CD1c-positive myeloid dendritic cell (primary cell): Measurements from ENCODE around the gene SYT14.
"Not testable (repeated sequence)": the region's sequence is repeated elsewhere in the genome, so short reads cannot be mapped to it uniquely, and the experiment has no call there.

Source experiments
- DNase-seq: peaks from one replicate; pipeline ENCODE4 v3.0.0-alpha.2; 2016; ENCODE audit errors: extremely low spot score

SYT14 gene

DNA sequence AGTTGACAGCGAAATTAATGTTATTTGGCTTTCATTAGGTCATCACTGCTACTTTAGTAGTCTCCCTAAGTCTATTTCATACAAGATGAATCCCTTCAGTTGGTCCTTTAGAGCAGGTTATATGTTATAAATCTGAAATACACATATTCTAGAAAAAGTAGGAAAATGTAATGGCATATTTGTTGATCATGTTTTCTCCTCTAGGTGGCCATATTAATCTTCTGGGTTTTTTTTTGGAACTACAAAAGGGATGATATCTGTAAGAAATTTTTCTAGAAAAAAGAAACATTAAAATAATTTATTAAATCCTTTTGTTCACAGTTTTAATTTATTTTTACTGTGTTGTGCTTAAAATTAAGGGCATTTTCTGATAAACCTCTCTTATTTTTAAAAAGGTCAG, 87.9 kb downstream of the SYT14 start:
- DNase-seq, result no peak

DNA sequence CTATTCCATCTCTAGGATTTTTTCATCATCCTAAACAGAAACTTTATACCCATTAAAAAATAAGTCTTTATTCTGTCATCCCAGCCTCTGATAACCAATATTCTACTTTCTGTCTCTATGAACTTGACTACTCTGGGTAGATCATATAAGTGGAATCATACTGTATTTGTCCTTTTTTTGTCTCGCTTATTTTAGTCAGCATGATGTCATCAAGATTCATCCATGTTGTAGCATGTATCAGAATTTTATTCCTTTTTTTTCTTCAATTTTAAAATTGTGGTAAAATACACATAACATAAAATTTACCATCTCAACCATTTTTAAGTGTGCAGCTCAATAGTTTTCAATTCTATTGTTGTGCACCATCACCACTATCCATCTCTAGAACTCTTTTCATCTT, 90.0 kb downstream of the SYT14 start:
- no peak for DNase-seq

- no peak for DNase-seq
Measured at GRCh38 chr1:210031473-210031872, 93.5 kb downstream of the SYT14 start.

GRCh38 chr1:210043058-210043457, 105.0 kb downstream of the SYT14 start:
- DNase-seq, result no peak

GRCh38 chr1:210049616-210050015, 111.6 kb downstream of the SYT14 start:
- DNase-seq, result no peak

- not testable (repeated sequence) for DNase-seq
Measured at GRCh38 chr1:210050491-210050890, 112.5 kb downstream of the SYT14 start.

- no peak for DNase-seq
Measured at GRCh38 chr1:210053126-210053525, 115.1 kb downstream of the SYT14 start.

DNA sequence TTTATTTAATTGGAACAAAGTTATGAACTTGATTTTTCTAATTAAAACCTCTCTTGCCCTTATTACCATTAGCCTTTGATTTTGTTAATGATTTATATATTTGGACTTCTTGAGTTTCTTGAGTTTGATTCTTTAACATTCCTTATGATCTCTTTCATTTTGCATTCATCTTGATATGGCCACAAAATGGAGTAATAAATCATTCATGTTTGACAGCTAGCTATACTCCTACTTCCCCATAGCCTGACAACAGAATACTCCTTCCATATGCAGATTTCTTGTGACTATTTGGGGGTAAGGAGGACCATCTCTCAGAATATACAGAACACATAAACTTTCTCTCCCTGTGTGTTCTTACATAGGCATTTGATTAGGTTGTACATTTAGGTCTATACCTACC, 119.6 kb downstream of the SYT14 start:
- DNase-seq, result no peak

- no peak for DNase-seq
Measured at GRCh38 chr1:210061992-210062391, 124.0 kb downstream of the SYT14 start.

DNA sequence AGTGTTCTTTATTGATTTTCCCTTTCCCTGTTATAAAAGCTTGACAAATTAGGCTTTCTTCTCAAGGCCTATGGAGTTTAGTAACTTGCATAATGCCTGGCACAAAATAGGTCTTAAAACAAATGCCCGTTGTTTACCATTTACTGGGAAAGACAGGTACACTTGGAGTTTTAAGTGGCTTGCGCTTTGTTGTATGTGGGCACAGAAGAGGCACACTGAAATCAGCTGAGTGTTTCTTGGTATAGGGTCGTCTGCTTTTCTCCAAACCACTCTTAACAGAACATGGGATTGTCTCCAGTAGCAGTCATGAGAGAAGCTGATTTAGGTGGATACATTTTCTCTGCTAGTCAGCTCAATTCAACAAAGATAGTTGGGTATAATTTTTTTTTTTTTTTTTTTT, 132.5 kb downstream of the SYT14 start:
- DNase-seq, result no peak

- DNase-seq, result no peak
Measured at GRCh38 chr1:210072129-210072528, 134.1 kb downstream of the SYT14 start.

DNA sequence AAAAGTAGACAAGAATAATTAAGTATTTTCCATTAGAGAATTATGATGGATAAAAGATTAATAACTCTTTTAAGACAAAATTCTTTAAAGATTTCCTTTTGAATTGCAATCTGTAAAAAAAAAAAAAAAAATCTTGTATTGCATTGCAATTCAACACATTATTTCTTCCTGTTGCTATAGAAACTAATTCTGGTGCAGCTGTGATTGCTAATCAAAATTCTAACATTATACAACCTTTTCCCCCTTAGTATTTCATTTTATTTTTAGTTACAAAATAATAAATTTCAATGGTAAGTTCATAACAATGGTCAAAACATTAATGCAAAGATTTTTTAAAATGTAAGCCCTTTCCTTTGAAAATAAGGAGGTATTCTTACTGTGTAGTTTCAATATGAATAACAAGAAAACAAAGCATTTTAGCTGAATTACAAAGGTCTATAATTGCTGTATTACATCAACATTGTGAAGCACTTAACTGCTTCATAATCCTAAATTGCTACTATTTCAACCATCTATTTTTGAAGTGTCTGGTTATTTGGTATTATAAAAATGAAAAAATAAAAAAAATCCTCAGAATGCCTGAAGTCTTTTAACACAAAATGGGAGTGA, 135.0 kb downstream of the SYT14 start:
- DNase-seq, result no peak

GRCh38 chr1:210074904-210075303, 136.9 kb downstream of the SYT14 start:
- DNase-seq, result no peak

GRCh38 chr1:210076620-210077019, 138.6 kb downstream of the SYT14 start:
- DNase-seq, result no peak

GRCh38 chr1:210081494-210081893, 143.5 kb downstream of the SYT14 start:
- DNase-seq, result no peak

DNA sequence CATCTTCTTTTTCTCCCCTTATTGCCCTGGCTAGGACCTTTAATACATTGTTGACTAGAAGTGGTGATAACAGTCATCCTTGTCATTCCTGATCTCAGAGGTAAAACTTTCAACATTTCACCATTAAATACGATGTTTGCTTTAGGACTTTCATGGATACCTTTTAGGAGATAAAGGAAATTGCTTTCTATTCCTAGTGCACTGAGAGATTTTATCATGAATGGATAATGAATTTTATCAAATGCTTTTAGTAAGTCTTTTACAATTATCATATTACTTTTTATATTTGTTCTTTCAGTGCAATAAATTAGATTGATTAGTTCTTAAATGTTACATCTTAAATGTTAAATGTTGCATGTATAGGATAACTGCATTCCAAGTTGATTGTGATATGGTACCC, 147.3 kb downstream of the SYT14 start:
- no peak for DNase-seq

DNA sequence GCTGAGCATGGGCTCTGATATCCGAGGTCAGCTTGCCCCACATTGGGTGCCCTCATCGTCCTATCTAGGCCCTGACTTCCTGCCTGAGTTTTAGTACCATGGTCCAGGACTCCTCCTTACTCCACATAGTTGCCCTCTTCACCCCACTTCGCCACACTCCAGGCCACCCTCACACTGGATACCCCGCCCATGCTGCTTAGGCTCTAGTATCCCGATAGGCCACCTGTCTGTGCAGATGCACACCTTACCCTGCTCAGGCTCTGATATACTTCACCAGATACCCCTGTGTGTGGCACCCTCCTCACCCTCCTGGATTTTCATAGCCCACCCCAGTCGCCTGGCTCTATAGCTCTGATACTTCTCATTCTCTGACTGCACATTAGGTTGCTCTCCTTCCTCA, 149.0 kb downstream of the SYT14 start:
- DNase-seq, result no peak

GRCh38 chr1:210089855-210090254, 151.8 kb downstream of the SYT14 start:
- no peak for DNase-seq

- no peak for DNase-seq
Measured at GRCh38 chr1:210092366-210092765, 154.3 kb downstream of the SYT14 start.

DNA sequence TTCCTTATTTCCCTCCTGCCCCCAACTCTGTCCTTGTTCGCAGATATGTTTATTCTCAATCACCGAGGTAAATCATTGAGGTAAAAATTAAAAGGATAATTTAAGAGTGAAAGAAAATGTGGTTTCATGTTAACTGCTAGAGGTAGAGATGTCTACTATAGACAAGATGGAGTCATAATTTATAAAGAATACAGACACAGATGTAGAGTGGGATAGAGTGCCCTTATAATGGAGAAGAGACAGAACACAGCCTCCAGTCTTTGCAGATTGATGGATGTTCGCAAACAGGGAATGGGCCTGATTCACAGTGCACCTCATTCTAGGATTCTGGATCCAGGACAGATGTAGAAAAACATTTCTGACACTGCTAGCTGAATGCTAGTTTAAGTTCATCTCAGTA, 155.4 kb downstream of the SYT14 start:
- no peak for DNase-seq

DNA sequence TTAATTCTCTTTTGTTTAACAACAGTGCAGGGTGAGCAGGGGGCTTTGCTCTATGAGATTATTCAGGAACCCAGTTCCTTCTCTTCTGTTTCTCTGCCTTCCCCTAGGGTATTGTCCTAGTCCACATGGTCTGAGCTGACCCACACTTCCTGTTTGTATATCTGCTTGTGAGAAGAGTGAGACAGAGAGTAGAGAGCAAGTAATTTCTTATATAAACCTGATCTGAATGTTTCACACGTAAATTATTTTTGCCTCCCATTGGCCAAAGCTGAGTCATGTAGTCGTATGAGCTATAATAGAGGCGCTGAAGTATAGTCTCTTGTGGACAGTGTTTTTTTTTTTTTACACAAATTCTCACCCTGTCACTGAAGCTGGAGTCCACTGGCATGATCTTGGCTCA, 160.3 kb downstream of the SYT14 start:
- DNase-seq, result no peak

DNA sequence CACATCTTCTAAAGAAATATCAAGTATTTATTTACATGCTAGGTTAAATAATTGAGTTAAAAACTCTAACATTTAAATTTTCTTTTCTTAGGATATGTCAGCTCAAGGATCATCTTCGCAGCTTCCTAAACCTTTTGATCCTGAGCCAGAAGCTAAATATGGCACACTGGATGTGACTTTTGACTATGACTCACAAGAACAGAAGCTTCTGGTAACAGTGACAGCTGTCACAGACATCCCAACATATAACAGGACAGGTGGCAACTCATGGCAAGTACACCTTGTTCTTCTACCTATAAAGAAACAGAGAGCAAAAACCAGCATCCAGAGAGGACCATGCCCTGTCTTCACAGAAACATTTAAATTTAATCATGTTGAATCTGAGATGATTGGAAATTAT, 161.9 kb downstream of the SYT14 start:
- no peak for DNase-seq

DNA sequence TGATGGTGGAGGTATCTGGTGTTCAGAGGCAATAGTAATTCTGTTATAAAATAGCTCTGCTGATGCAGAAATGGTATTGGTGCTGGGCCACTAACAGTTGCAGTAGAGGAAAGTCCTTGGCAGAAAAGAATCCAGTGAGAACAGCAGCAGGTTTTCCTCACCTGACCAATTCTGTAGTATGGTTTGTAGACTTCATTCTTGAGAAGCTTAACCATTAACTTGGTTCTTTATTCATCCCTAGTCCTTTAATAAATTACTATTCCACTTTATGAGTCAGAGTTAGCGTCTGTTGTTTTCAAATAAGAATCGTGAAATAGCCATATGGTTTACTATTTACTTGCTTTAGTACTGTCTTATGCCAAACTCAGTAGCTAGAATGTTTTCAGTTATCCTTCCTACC, 166.1 kb downstream of the SYT14 start:
- no peak for DNase-seq

- DNase-seq, result not testable (repeated sequence)
Measured at GRCh38 chr1:210112906-210113305, 174.9 kb downstream of the SYT14 start.
